ENCODE measurements around the gene LGALS8. TPM values are rescaled to one million over a fixed set of nuclear protein-coding genes. Genes with fewer than 3 reads are reported as not detected.

LGALS8 gene
- total RNA-seq, 1 experiment from 2014 or later: 30.7 TPM

GRCh38 chr1:236530959-236531358, 7.2 kb downstream of the LGALS8 start:
- no peaks in the 10 kb centered on the region for H3K27me3 ChIP-seq (ENCODE audit: insufficient read depth, low read length)
- H3K79me2 ChIP-seq (ENCODE audit: insufficient read depth, low read length): no peaks in the 10 kb centered on the region
- H3K9me3 ChIP-seq (ENCODE audit: control insufficient read depth in 1 of 2, insufficient read depth in 1 of 2, low read depth in 1 of 2, low read length in 2 of 2): no peaks in the 10 kb centered on the region
- no peak overlapping the region for H2AFZ ChIP-seq (ENCODE audit: low read depth, low read length, poor library complexity, severe bottlenecking)
- no TSS peak for BruUV-seq (replicated peaks)
- no peak overlapping the region for H3K4me2 ChIP-seq (ENCODE audit: low read length)
- ATAC-seq (no peak), DNase-seq (ENCODE audit: low read depth, low spot score) (no peak)
- ChIA-PET POLR2A (no interaction called here), RAD21 (ENCODE audit: low non-redundant PET in 1 of 2, low total read pairs in 2 of 2, uncharacterized antibody in 2 of 2, unreplicated experiment in 2 of 2) (interaction anchor here in 1 of 2 experiments (1.3 kb wide), 1 partner anchor 27 kb away, joined by 3 read pairs; no protein-coding TSS in a partner anchor), CTCF (interaction anchor here (1.3 kb wide), 1 partner anchor 422 kb away, joined by 4 read pairs; no protein-coding TSS in a partner anchor)
- no peak overlapping the region for H3K9ac ChIP-seq (ENCODE audit: low read length)
- no peaks in the 10 kb centered on the region for H3K9me2 ChIP-seq (ENCODE audit: insufficient read depth)
- peaks cover 0 to 8% of the 10 kb centered on the region in 2 experiments; a peak in 1 of 4 replicates for H3K36me3 ChIP-seq (ENCODE audit: control insufficient read depth in 1 of 2, insufficient read depth in 2 of 2, low read length in 2 of 2)
- no peak overlapping the region for H3K27ac ChIP-seq (ENCODE audit: low read depth, low read length)
- H4K20me1 ChIP-seq (ENCODE audit: insufficient read depth): no peaks in the 10 kb centered on the region
- peaks cover 11 to 15% of the 10 kb centered on the region in 2 experiments for H3K4me1 ChIP-seq (ENCODE audit: control insufficient read depth in 1 of 2, insufficient read depth in 2 of 2, low read length in 2 of 2)
- H3K4me3 ChIP-seq (replicated peaks in 1 of 2; ENCODE audit: low read depth in 1 of 2, low read length in 2 of 2): no peak overlapping the region
- intact Hi-C loops (cut with micrococcal nuclease): loop anchor here (1.0 kb wide), 2 partner anchors 422 to 428 kb away; no protein-coding TSS in a partner anchor
- TF ChIP-seq ZBTB33 (IDR thresholded peaks at IDR 0.05; ENCODE audit: extremely low read depth, insufficient replicate concordance, low read length) (no peak), ATF3 (IDR thresholded peaks at IDR 0.05) (no peak), EZH2 (IDR thresholded peaks at IDR 0.05) (no peak)

GRCh38 chr1:236532850-236533249, 9.1 kb downstream of the LGALS8 start:
- intact Hi-C loops (cut with micrococcal nuclease): no loop called here
- ChIA-PET POLR2A (no interaction called here), RAD21 (ENCODE audit: low non-redundant PET in 1 of 2, low total read pairs in 2 of 2, uncharacterized antibody in 2 of 2, unreplicated experiment in 2 of 2) (no interaction called here), CTCF (no interaction called here)
- Histone ChIP-seq H3K27ac (ENCODE audit: low read depth, low read length) (no peak overlapping the region), H3K9ac (ENCODE audit: low read length) (no peak overlapping the region), H3K9me3 (ENCODE audit: control insufficient read depth in 1 of 2, insufficient read depth in 1 of 2, low read depth in 1 of 2, low read length in 2 of 2) (no peaks in the 10 kb centered on the region), H3K36me3 (ENCODE audit: control insufficient read depth in 1 of 2, insufficient read depth in 2 of 2, low read length in 2 of 2) (no peaks in the 10 kb centered on the region), H3K4me1 (ENCODE audit: control insufficient read depth in 1 of 2, insufficient read depth in 2 of 2, low read length in 2 of 2) (peaks cover 11 to 15% of the 10 kb centered on the region in 2 experiments), H3K4me3 (replicated peaks in 1 of 2; ENCODE audit: low read depth in 1 of 2, low read length in 2 of 2) (no peak overlapping the region), H2AFZ (ENCODE audit: low read depth, low read length, poor library complexity, severe bottlenecking) (no peak overlapping the region), H3K79me2 (ENCODE audit: insufficient read depth, low read length) (no peaks in the 10 kb centered on the region), H3K27me3 (ENCODE audit: insufficient read depth, low read length) (no peaks in the 10 kb centered on the region), H4K20me1 (ENCODE audit: insufficient read depth) (no peaks in the 10 kb centered on the region), H3K4me2 (ENCODE audit: low read length) (no peak overlapping the region), H3K9me2 (ENCODE audit: insufficient read depth) (no peaks in the 10 kb centered on the region)
- TF ChIP-seq EZH2phosphoT487 (IDR thresholded peaks at IDR 0.05; ENCODE audit: borderline replicate concordance) (no peak), RAD21 (IDR thresholded peaks at IDR 0.05; ENCODE audit: low read depth) (no peak), FOSL1 (IDR thresholded peaks at IDR 0.05; ENCODE audit: low read depth) (no peak), SIN3A (IDR thresholded peaks at IDR 0.05; ENCODE audit: low read depth) (no peak), CBX3 (IDR thresholded peaks at IDR 0.05; ENCODE audit: low read depth) (no peak), JUND (IDR thresholded peaks at IDR 0.05) (no peak), ELF1 (IDR thresholded peaks at IDR 0.05; ENCODE audit: borderline replicate concordance, low read depth) (no peak), REST (IDR thresholded peaks at IDR 0.05; ENCODE audit: low read depth) (no peak), MAX (IDR thresholded peaks at IDR 0.05) (no peak)
- DNase-seq (ENCODE audit: low read depth, low spot score): no peak
- BruUV-seq (replicated peaks): no TSS peak
- no peak for ATAC-seq
